H9 (cell line): ENCODE results near the gene MMD. TPM values are rescaled to one million over a fixed set of nuclear protein-coding genes. Genes with fewer than 3 reads are reported as not detected.
A peak's percentile ranks its signal among the peaks of the same experiment; 100 is the strongest.
"Not testable (repeated sequence)": the region's sequence is repeated elsewhere in the genome, so short reads cannot be mapped to it uniquely, and the experiment has no call there.

ENCODE experiments used
- DNase-seq: peaks from one replicate; pipeline ENCODE4 v3.0.0-alpha.2; 2017
- H2AFZ ChIP-seq: one replicate; pipeline ENCODE4 v1.6.1; 2013; ENCODE audit warnings: mild to moderate bottlenecking, low read length, control low read depth, moderate library complexity
- H2AK5ac ChIP-seq: 2 replicates; pipeline ENCODE4 v1.6.1; 2013; ENCODE audit warnings: low read length, control low read depth, mixed read lengths; ENCODE audit not compliant: insufficient read length
- H2BK120ac ChIP-seq: one replicate; pipeline ENCODE4 v1.6.1; 2013; ENCODE audit warnings: low read depth, mild to moderate bottlenecking, low read length, control low read depth, inconsistent platforms; ENCODE audit not compliant: poor library complexity, severe bottlenecking
- H2BK12ac ChIP-seq: 2 replicates; pipeline ENCODE4 v1.6.1; 2013; ENCODE audit warnings: low read length, control low read depth, mixed read lengths, low read depth; ENCODE audit not compliant: insufficient read length
- H2BK15ac ChIP-seq: 2 replicates; pipeline ENCODE4 v1.6.1; 2013; ENCODE audit warnings: low read depth, low read length, control low read depth
- H2BK20ac ChIP-seq: one replicate; pipeline ENCODE4 v1.6.1; 2013; ENCODE audit warnings: low read depth, mild to moderate bottlenecking, low read length, control low read depth, inconsistent platforms; ENCODE audit not compliant: poor library complexity, severe bottlenecking
- H2BK5ac ChIP-seq: 2 replicates; pipeline ENCODE4 v1.6.1; 2013; ENCODE audit warnings: low read length, control low read depth, mixed read lengths; ENCODE audit not compliant: insufficient read length
- H3K14ac ChIP-seq: 2 replicates; pipeline ENCODE4 v1.6.1; 2013; ENCODE audit warnings: low read length, control low read depth; ENCODE audit not compliant: insufficient read depth
- H3K18ac ChIP-seq: 2 replicates; pipeline ENCODE4 v1.6.1; 2013; ENCODE audit warnings: low read depth, mild to moderate bottlenecking, mixed read lengths, low read length, control low read depth; ENCODE audit not compliant: insufficient read length
- H3K23ac ChIP-seq: 2 replicates; pipeline ENCODE4 v1.6.1; 2013; ENCODE audit warnings: low read length, control low read depth, mixed read lengths, low read depth; ENCODE audit not compliant: insufficient read length
- H3K23me2 ChIP-seq: 2 replicates; pipeline ENCODE4 v1.6.1; 2013; ENCODE audit warnings: low read depth, mild to moderate bottlenecking, mixed read lengths, low read length, control low read depth; ENCODE audit not compliant: insufficient read length, poor library complexity, severe bottlenecking
- H3K27ac ChIP-seq: 2 replicates; pipeline ENCODE4 v1.5.1; 2013; ENCODE audit warnings: low read length, control low read depth, mixed read lengths, low read depth; ENCODE audit not compliant: insufficient read length
- H3K27me3 ChIP-seq: 2 replicates; pipeline ENCODE4 v1.6.1; 2013; ENCODE audit warnings: low read length, control low read depth, inconsistent platforms; ENCODE audit not compliant: insufficient read depth
- H3K4ac ChIP-seq: 2 replicates; pipeline ENCODE4 v1.6.1; 2013; ENCODE audit warnings: low read depth, mild to moderate bottlenecking, control low read depth, inconsistent platforms, low read length, moderate library complexity
- H3K4me1 ChIP-seq: 2 replicates; pipeline ENCODE4 v1.6.1; 2013; ENCODE audit warnings: low read length, control low read depth, inconsistent platforms; ENCODE audit not compliant: insufficient read depth
- H3K4me2 ChIP-seq: 2 replicates; pipeline ENCODE4 v1.6.1; 2013; ENCODE audit warnings: low read length, control low read depth, mixed read lengths; ENCODE audit not compliant: insufficient read length, insufficient read depth
- H3K56ac ChIP-seq: 2 replicates; pipeline ENCODE4 v1.6.1; 2013; ENCODE audit warnings: low read depth, mild to moderate bottlenecking, mixed read lengths, low read length, control low read depth; ENCODE audit not compliant: insufficient read length
- H3K79me1 ChIP-seq: 2 replicates; pipeline ENCODE4 v1.6.1; 2013; ENCODE audit warnings: low read depth, mild to moderate bottlenecking, moderate library complexity, low read length, control low read depth, inconsistent platforms; ENCODE audit not compliant: insufficient read depth, poor library complexity, severe bottlenecking
- H3K79me2 ChIP-seq: 2 replicates; pipeline ENCODE4 v1.6.1; 2013; ENCODE audit warnings: low read length, control low read depth, inconsistent platforms; ENCODE audit not compliant: insufficient read depth
- H3K9ac ChIP-seq: 2 replicates; pipeline ENCODE4 v1.6.1; 2013; ENCODE audit warnings: low read length, control low read depth, mixed read lengths; ENCODE audit not compliant: insufficient read length; ENCODE audit errors: extremely low read depth
- H3K9me3 ChIP-seq: one replicate; pipeline ENCODE4 v1.6.1; 2013; ENCODE audit warnings: low read depth, low read length, inconsistent platforms; ENCODE audit not compliant: control insufficient read depth
- H3T11ph ChIP-seq: one replicate; pipeline ENCODE4 v1.6.1; 2013; ENCODE audit warnings: mild to moderate bottlenecking, low read length, control low read depth, inconsistent platforms
- H4K20me1 ChIP-seq: one replicate; pipeline ENCODE4 v1.6.1; 2013; ENCODE audit not compliant: control insufficient read depth, insufficient read length, insufficient read depth
- H4K5ac ChIP-seq: 2 replicates; pipeline ENCODE4 v1.6.1; 2013; ENCODE audit warnings: low read depth, mild to moderate bottlenecking, mixed read lengths, low read length, control low read depth; ENCODE audit not compliant: insufficient read length
- H4K8ac ChIP-seq: replicated peaks from 2 replicates; pipeline ENCODE4 v1.6.1; 2013; ENCODE audit warnings: low read length, control low read depth, mixed read lengths, low read depth; ENCODE audit not compliant: insufficient read length
- H4K91ac ChIP-seq: 2 replicates; pipeline ENCODE4 v1.6.1; 2013; ENCODE audit warnings: low read depth, mild to moderate bottlenecking, moderate library complexity, mixed read lengths, low read length, control low read depth; ENCODE audit not compliant: insufficient read length
- H3K27ac Mint-ChIP-seq, 3 experiments: 2 replicates in 2 of 3; 3 replicates in 1 of 3; pipeline ENCODE4 v1.8.0; 2020 to 2021; ENCODE audit warnings: mixed read lengths in 3 of 3, mild to moderate bottlenecking in 1 of 3, moderate library complexity in 1 of 3
- H3K27me3 Mint-ChIP-seq: 2 replicates; pipeline ENCODE4 v1.8.0; 2021; ENCODE audit warnings: low read depth, mild to moderate bottlenecking, moderate library complexity, mixed read lengths
- H3K36me3 Mint-ChIP-seq, 3 experiments: 2 replicates in 2 of 3; 3 replicates in 1 of 3; pipeline ENCODE4 v1.8.0; 2020 to 2021; ENCODE audit warnings: low read depth in 3 of 3, mixed read lengths in 3 of 3; ENCODE audit not compliant: insufficient read depth in 1 of 3
- H3K4me1 Mint-ChIP-seq, 2 experiments: 2 replicates each; pipeline ENCODE4 v1.8.0; 2020; ENCODE audit warnings: mixed read lengths in 2 of 2
- H3K4me3 Mint-ChIP-seq, 2 experiments: 2 replicates in 1 of 2; 3 replicates in 1 of 2; pipeline ENCODE4 v1.8.0; 2020 to 2021; ENCODE audit warnings: mild to moderate bottlenecking in 2 of 2, mixed read lengths in 2 of 2, moderate library complexity in 1 of 2
- H3K9me3 Mint-ChIP-seq, 2 experiments: 2 replicates in 1 of 2; 3 replicates in 1 of 2; pipeline ENCODE4 v1.8.0; 2020; ENCODE audit warnings: mild to moderate bottlenecking in 2 of 2, mixed read lengths in 2 of 2, moderate library complexity in 1 of 2
- CTCF ChIP-seq: fragments of 200-600 bp; sonication (generic); conservative IDR thresholded peaks from 3 replicates; pipeline ENCODE4 v1.8.0; 2021; ENCODE audit warnings: antibody characterized with exemption, mild to moderate bottlenecking
- WGBS: extraction: QIAGEN DNeasy Blood & Tissue Kit; methylation state at CpG from one replicate; pipeline ENCODE4 v1.1.7; 2013; ENCODE audit warnings: missing lambda C conversion rate, low lambda C conversion rate, mixed read lengths; ENCODE audit not compliant: insufficient read length; ENCODE audit errors: extremely low coverage; 5-methylcytosine and 5-hydroxymethylcytosine counted together
- total RNA-seq: library from RNA; stranded (reverse); gene quantifications from 2 replicates; pipeline ENCODE4 v1.2.1, GENCODE V29; 2021

The MMD gene
- total RNA-seq, 1 experiment from 2014 or later, result 24.0 TPM

- Histone ChIP-seq H4K91ac (no peak overlapping the region), H3K23me2 (no peaks in the 10 kb centered on the region), H3K18ac (no peak overlapping the region), H4K20me1 (no peaks in the 10 kb centered on the region), H2BK12ac (no peak overlapping the region), H3K9me3 (no peaks in the 10 kb centered on the region), H3K27me3 (no peaks in the 10 kb centered on the region), H3K27ac (no peak overlapping the region), H3T11ph (no peak overlapping the region), H3K4me2 (no peak overlapping the region), H3K4ac (no peak overlapping the region), H2BK120ac (no peak overlapping the region), H3K79me1 (no peaks in the 10 kb centered on the region), H3K56ac (no peak overlapping the region), H3K4me1 (no peaks in the 10 kb centered on the region), H2BK5ac (no peak overlapping the region), H2BK20ac (no peak overlapping the region), H2AFZ (no peak overlapping the region), H2BK15ac (no peak overlapping the region), H3K79me2 (no peaks in the 10 kb centered on the region), H2AK5ac (no peak overlapping the region), H4K5ac (no peak overlapping the region), H4K8ac (no peak overlapping the region), H3K9ac (no peak overlapping the region), H3K23ac (no peak overlapping the region), H3K14ac (no peak overlapping the region)
- Mint-ChIP-seq H3K4me3 (no peak overlapping the region), H3K27me3 (no peaks in the 10 kb centered on the region), H3K36me3 (peaks cover 6 to 16% (median 14%) of the 10 kb centered on the region in 3 experiments), H3K27ac (peak overlapping the region in 2 of 3 experiments; percentile 10 to 46; a peak in 2 of 7 replicates), H3K4me1 (no peaks in the 10 kb centered on the region), H3K9me3 (no peaks in the 10 kb centered on the region)
- WGBS, result no CpG with 5 or more reads among the region's 3 CpGs
- no peak for TF ChIP-seq CTCF
- no peak for DNase-seq
Observed at GRCh38 chr17:55390364-55390977, 31.2 kb downstream of the MMD start.

- not testable (repeated sequence) for H3K79me1 ChIP-seq, H4K8ac ChIP-seq, H3K4me1 ChIP-seq, H4K20me1 ChIP-seq, H3K23me2 ChIP-seq, H3K4ac ChIP-seq, H3K27me3 Mint-ChIP-seq, H3K23ac ChIP-seq, H3K27ac Mint-ChIP-seq, H2BK5ac ChIP-seq, H3K4me3 Mint-ChIP-seq, H2AFZ ChIP-seq, H3K18ac ChIP-seq, H4K91ac ChIP-seq, H2AK5ac ChIP-seq, DNase-seq, H2BK12ac ChIP-seq, H3K79me2 ChIP-seq, H4K5ac ChIP-seq, H3K27me3 ChIP-seq, H3K56ac ChIP-seq, H2BK20ac ChIP-seq, H3T11ph ChIP-seq, H2BK120ac ChIP-seq, H3K9me3 Mint-ChIP-seq, H3K4me2 ChIP-seq, H3K9me3 ChIP-seq, H3K9ac ChIP-seq, H2BK15ac ChIP-seq, H3K14ac ChIP-seq, H3K27ac ChIP-seq, H3K4me1 Mint-ChIP-seq
- no CpG with 5 or more reads among the region's 1 CpG for WGBS
- peaks cover 6 to 16% (median 14%) of the 10 kb centered on the region in 3 experiments for H3K36me3 Mint-ChIP-seq
Observed at GRCh38 chr17:55389715-55390114, 31.9 kb downstream of the MMD start.
